Stimulated activated CD4-positive, alpha-beta T cell treated with anti-CD3 and anti-CD28 coated beads, Interleukin-15, amount 100 ng/mL, for 24 hours (primary cell): Measurements from ENCODE around the gene DZIP1.
"Not testable (repeated sequence)": the region's sequence is repeated elsewhere in the genome, so short reads cannot be mapped to it uniquely, and the experiment has no call there.

Experiments
- DNase-seq: peaks from one replicate; pipeline ENCODE4 v3.0.0-alpha.2; 2020

Gene DZIP1, protein sequence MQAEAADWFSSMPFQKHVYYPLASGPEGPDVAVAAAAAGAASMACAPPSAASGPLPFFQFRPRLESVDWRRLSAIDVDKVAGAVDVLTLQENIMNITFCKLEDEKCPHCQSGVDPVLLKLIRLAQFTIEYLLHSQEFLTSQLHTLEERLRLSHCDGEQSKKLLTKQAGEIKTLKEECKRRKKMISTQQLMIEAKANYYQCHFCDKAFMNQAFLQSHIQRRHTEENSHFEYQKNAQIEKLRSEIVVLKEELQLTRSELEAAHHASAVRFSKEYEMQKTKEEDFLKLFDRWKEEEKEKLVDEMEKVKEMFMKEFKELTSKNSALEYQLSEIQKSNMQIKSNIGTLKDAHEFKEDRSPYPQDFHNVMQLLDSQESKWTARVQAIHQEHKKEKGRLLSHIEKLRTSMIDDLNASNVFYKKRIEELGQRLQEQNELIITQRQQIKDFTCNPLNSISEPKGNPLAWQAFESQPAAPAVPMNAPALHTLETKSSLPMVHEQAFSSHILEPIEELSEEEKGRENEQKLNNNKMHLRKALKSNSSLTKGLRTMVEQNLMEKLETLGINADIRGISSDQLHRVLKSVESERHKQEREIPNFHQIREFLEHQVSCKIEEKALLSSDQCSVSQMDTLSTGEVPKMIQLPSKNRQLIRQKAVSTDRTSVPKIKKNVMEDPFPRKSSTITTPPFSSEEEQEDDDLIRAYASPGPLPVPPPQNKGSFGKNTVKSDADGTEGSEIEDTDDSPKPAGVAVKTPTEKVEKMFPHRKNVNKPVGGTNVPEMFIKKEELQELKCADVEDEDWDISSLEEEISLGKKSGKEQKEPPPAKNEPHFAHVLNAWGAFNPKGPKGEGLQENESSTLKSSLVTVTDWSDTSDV

DNA sequence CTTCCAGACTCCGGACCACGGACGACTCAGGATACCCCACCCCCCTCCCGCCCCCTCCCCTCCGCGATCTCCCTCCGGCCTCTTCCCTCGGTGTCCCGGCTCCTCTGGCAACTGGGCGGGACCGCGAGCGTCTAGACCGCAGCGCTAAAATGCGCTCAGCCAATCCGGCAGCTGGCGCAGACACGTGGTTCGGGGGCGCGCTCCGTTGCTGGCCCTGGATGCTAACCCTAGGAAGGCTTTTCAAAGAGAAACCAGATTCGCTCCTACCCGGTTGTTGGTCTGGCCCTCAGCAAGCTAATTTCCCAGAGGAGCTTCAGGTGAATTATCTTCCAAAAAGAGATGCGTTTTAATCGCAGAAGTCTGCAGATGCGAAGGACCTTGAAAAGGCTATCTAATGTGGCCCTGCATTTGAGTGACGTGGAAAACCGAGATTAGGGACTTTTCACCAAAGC, at the start of gene DZIP1:
Gene DZIP1 (minus strand): TSS at position 106 of the 452 bp plus-strand sequence. CDS start 2,677 bp downstream, outside the sequence.
- peak; percentile 61 for DNase-seq

DNA sequence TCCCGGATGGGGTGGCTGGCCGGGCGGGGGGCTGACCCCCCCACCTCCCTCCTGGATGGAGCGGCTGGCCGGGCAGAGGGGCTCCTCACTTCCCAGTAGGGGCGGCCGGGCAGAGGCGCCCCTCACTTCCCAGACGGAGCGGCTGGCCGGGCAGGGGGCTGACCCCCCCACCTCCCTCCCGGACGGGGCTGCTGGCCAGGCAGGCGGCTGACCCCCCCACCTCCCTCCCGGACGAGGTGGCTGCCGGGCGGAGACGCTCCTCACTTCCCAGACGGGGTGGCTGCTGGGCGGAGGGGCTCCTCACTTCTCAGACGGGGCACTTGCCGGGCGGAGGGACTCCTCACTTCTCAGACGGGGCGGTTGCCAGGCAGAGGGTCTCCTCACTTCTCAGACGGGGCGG, 46.5 kb upstream of the DZIP1 start:
- DNase-seq, result not testable (repeated sequence)

DNA sequence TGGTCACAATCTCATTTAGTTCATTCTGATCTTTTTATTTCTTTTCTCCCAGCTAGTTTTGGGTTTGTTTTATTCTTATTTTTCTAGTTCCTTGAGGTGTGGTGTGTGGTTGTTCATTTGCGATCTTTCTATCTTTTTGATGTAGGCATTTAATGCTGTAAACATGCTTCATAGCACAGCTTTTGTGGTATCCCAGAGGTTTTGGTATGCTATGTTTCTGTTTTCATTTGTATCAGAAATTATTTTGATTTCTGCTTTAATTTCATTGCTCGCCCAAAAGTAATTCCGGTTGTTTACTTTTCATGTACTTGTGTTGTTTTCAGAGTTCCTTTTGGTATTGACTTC, 45.0 kb upstream of the DZIP1 start:
- no peak for DNase-seq

DNA sequence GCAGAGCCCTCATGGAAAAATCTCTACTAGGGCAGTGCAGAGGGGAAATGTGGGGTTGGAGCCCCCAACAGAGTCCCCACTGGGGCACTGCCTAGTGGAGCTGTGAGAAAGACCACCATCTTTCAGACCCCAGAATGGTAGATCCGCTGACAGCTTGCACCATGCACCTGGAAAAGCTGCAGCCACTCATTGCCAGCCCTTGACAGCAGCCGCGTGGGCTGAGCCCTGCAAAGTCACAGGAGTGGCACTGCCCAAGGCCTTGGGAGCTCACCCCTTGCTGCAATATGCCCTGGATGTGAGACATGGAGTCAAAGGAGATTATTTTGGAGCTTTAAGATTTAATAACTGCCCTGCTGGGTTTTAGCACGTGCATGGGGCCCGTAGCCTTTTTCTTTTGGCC, 40.5 kb upstream of the DZIP1 start:
- not testable (repeated sequence) for DNase-seq

DNA sequence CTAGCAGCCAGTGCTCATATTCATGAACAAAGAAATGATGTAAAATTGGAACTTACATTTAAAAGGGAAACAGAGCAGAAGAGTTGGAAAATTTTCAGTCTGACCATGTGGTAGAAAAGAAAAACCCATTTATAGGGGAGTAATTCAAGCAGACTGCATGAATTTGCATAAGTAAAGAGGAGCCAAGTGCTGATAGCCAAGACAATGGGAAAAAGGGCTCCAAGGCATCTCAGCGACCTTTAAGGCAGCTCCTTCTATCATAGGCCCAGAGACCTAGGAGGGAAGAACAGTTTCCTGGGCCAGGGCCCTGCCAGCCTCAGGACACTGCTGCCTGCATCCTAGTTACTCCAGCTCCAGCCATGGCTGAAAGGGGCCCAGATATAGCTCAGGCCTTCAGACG, 39.9 kb upstream of the DZIP1 start:
- no peak for DNase-seq

DNA sequence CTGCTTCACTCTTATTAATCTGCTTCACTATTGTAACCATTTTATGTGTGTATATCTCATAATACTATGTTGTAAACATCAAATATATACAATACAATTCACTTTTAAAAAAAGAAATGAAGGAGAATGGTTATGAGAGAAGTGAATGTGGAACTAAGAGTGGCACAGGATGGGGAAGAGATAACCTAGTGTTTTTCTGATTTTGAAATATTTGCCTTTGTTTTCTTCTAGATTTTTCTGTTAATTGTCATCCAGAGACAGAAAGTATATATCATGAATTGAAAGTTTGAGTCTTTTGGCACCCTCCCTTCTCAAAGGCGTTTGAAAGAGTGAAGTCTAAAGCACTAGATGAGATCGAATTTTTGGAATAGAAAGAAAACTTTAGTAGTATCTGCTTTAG, 35.2 kb upstream of the DZIP1 start:
- DNase-seq, result no peak

DNA sequence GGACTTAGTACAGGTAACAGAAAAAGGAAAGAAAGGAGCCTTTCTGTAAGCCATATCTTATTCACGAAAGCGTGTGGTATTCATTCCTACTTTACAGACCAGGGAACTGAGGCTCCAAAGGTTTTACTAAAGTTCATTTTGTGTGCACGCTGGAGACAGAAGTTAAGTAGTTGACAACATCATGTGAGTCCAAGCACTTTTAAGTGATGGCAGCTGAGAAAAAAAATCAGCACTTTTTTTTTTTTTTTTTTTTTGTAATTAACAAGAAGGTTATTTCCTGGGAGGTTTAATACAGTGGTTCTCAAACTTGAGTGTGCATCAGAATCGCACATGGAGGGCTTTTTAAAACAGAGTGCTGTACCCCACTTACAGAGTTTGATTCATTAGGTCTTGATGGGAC, 34.5 kb upstream of the DZIP1 start:
- no peak for DNase-seq

DNA sequence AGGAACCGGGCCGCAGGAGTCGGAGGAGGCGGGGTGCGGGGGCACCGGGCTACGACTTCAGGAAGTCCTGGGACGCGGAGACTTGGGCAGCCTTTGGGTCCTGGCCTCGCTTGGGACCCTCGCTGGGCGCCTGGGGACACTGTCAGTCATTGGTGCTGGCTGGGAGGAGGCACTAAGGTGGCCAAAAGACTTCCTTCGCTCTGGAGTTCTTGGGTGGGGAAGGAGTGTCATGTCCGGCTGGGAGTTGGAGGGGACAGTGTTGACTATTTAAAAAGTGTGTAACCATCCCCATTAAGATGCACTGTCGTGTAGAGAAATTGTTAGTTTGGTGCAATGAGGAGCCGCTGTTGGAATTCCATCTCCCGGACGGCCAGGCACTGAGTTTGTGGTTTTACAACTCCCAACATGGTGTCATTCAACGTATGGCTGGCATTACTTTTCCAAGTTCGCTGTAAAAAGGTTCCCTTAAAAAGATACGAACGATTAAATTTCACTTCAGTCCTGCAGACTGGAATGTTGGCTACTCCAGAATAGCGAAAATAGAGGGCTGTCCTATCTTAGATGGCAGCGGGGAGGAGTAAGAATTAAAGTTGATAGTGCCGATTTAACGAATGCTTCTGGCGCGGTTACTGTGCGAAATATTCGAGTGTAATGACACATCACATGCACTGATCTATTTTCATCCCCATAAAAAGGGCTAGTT, 33.2 kb upstream of the DZIP1 start:
- DNase-seq, result peak; percentile 8

DNA sequence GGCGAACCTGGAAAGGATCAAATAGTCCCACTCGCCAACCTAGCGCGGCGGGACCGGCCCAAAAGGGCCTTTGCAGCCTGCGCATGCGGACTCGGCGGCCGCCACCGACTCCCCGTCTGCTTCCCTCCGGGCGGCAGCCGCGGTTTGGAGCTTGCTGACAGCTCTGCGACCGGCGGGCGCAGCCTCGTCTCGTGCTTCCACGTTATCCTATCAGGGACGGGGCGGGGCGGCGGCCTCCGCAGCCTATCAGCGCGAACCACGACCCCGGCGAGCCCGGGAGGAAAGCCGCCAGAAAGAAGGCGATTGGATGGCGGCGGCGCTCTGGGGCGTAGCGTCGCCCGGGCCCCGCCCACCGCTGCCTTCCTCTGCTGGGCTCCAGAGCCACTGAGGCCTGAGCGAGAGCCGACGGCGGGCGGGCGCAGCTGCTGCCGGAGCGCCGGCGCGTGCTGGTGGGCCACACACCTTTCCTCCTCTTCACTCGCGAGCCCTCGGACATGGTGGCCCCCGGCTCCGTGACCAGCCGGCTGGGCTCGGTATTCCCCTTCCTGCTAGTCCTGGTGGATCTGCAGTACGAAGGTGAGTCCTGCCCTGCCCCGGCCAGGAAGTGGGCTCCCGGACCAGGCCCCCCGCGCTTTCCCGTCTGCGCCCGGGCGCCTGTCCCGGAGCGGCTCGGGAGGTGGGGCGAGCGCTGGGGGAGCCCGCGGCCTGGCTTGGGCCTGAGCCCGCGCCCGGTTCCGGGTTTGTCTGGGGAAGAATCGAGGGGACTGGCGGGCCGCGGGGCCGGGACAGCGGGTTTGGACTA, 32.5 kb upstream of the DZIP1 start, which contains the start of gene DNAJC3:
Gene DNAJC3 (plus strand): TSS at position 378 of the 802 bp plus-strand sequence. CDS start 117 bp downstream, at position 495.
- DNase-seq, result peak; percentile 98

DNA sequence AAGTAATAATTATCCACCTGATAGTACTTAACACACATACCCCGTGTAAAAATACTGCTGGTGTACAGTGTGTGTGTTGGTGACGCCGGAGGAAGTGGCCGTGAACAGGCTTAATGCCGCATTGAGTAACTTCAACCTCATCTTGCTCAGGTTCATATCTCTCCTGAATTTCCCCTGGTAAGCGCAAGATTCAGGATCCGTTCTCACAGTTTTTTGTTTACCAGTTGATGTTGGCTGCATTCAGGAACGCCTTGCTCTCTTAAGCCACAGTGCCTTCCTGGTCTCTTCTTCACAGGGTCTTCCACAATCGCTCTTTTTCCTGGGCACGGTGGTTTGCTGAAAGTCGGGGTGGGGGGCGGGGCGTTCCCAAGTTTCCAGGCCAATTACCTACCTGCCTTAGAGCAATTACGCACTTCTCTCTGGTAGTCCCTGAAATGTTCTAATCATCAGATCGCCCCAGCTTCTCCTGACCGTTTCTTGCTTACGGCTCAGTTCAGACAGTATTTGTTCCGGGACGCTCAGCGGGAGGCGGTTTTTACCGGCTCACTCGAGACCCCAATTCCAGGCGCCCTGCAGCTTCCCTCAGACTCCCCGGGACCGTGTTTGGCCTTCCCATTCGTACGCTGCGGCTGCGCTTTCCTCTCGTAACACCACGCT, 31.7 kb upstream of the DZIP1 start:
- DNase-seq, result peak; percentile 37

DNA sequence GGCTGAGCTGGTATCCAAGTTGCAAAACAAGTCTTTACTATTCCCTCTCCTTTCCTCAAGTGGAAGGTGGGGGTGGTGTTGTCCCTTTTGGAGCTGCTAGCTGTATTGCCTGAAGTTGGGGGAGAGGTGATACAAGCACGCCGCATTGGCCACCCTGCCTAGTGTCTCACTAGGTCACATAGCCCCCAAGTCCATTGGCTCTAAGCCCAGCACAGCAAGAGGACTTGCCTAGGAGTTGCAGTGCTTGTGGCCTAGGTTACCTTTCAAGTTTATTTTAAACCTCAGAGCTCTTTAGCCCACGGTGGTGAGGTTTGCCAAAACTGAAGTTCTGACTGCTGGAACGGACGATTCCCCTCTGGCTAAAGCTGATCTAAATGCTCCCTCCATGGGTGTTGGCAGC, 27.1 kb upstream of the DZIP1 start:
- DNase-seq, result no peak

DNA sequence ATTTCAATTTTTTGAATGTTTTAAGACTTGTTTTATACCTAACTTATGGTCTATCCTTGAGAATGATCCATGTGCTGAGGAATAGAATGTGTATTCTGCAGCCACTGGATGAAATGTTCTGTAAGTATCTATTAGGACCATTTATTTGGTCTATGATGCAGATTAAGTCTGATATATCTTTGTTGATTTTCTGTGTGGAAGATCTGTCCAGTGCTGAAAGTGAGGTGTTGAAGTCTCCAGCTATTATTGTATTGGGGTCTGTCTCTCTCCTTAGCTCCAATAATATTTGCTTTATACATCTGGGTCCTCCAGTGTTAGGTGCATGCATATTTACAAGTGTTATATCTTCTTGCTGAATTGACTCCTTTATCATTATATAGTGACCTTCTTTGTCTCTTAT, 22.7 kb upstream of the DZIP1 start:
- DNase-seq, result not testable (repeated sequence)

DNA sequence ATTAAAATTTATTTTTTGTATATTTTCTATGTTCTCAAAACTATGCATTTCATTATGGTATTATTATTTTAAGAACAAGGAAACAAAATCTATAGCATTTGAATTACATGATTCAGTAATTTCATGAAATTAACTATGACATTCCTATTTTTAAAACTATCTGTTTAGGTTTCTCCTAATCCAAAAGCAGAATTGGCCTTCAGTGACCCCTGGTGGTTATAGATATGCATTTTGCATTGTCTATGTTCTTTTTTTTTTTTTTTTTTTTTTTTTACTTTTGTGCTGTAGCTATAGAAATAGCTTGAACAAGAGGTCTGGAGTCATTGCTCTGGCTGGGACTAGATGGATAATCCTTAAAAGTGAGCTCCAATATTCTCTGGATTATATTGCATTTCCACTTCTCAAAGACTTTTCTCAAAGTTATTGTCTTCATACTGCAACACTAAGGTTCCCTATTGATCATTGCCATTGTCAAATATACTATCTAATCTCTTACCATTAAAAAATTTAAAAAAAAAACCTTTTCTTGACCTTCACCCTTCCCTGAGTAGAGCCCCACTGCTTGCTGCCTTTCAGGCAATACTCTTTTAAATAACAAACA, 16.6 kb upstream of the DZIP1 start:
- no peak for DNase-seq

DNA sequence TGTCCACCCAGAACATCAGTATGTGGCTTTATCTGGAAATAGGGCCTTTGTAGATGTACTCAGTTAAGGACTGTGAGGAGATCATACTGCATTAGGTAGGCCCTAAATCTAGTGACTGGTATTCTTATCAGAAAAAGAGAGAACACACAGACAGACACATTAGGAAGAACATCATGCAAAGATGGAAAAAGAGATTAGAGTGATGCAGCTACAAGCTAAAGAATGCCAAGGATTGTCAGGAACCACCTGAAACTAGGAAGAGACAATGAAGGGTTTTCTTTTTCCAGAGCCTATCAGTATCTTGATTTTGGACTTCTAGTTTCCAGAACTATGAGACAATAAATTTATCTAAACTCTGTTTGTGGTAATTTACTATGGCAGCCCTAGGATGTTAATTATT, 15.0 kb upstream of the DZIP1 start:
- no peak for DNase-seq

DNA sequence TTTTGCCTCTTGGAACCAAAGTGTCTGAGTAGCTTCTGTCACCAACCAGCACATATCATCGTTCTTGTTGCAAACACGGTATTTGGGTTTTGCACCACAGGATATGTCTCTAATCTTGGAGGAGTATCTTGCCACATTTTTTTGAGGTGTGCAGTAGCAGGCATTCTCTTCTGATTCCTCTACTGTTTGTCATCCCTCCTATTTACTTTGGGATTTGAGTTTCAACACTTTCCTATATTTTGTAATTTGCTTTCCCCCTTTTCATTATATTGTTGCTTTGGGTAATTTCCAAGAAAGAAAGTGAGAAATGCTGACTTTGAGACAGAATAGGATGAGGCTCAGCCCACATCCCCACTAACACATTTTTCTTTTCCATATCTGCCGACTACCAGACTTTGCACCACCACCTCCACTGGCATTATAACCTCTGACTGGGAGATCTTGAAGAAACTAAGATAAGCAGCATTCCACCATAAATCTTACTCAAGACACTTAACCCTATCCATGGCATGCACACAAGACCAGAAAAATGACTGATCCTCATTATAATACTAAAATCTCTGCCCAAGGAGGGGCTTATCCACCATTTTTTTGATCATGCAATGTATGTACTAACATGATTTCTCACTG, 12.0 kb upstream of the DZIP1 start:
- no peak for DNase-seq

DNA sequence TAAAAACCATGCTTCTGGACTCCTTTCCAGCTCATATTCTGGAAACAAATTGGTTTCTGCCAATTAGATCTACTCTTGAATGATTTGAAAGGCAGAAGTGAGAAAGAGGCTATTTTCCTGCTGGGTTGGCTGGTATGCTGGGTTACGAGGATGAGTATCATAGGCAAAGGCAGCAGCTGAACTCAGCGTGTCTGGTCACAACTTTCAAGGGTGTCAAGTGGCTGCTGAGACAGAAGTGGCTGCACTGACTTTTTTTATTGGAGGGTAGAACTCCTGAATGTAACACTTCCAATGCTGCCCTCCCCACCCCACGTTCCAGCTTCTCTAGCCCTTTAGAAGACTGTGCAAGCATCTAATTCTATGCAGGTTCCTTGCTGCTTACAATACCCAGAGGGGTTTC, 8.3 kb upstream of the DZIP1 start:
- DNase-seq, result no peak

DNA sequence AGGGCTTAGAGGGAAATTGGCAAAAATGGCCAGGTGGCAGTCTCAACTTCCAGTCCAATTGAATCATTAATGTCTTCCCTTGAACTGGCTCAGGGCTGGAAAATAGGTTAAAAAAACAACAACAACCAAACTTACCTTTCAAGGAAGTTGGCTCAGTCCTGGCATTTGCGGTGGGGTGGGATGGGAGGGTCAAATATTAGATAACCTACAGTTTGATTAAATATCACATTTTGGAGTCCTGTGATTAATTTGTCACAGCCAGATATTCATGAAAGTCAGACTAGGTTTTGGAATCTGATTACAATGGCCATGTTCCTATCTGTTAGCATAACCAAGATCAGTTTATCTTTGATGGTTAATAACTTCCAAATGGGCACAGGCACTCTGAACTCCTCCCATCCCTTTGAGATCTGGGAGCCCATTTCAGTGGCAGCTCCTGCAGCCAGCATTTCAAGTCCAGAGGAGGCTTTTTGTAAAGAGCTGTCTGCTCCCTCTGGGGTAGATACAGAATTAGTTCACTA, 7.8 kb upstream of the DZIP1 start:
- DNase-seq, result no peak

DNA sequence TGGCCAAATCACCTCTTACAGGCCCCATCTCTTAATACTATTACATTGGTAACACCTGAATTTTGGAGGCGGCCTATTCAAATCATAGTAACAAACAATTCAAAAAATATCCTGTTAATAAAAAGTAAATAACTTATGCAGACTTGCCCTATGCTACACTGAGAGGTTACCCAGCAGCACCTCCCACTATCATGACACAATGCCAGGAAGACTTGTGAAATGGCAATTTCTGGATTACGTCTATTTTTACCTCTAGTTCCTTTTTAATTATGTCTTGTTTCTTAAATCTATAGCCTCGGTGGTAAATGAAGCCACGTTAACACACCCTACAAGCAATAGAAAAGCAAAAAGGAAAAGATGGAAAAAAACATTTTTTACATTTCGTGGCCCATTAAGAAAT, 6.2 kb upstream of the DZIP1 start:
- no peak for DNase-seq

DNA sequence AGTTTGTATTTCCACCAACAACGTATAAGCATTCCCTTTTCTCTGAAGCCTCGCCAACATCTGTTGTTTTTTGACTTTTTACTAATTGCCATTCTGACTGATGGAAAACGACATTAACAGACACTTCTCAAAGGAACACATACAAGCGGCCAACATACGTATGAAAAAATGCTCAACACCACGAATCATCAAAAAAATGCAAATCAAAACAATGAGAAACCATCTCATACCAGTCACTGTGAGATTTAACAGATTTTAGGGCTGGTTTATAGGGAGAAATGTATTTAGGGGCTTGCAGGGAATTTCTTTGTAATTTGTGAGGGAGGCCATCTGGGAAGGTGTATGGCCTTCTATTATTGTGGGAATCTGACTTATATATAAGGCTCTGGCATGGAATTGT, 2.8 kb upstream of the DZIP1 start:
- no peak for DNase-seq

DNA sequence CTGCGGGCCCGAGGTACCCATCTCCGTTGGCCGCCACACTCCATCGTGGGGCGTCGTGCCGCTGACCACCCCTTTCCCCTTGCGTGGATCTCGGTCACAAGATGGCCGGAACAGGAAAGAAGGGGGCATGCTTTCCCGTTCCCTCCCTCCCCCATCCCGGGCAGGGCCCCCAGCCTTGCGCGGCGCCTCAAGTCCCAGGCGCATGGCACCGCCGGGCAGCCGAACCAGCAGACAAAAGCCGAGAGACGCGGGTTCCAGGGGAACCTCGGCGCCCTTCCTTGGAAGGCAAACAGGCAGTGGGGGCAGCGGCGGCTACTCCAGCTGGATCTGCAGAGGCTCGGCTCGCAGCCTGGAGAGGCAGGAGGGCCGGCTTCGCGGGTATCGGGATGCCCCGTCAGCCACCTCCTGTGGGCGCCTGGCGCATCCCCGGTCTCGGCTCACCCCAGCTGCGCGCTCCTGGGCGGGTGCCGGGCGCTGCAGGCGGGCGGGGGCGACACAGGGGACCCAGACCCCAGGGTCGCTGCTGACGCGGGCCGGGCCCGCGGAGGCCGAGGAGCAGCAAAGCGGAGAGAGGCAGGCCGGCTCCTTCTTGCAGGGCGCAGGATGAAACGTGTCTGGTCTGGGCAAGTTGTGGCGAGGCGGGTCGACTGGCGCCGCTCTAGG, 439 bp downstream of the DZIP1 start:
- DNase-seq, result peak; percentile 29
